OCI-LY3 (cell line): ENCODE results near the gene TLR6.

Source experiments
- H2AFZ ChIP-seq: fragments of 200-600, 300-600 bp; shearing (Covaris generic); 2 replicates; pipeline ENCODE4 v1.6.0; 2014; ENCODE audit warnings: antibody characterized with exemption, low read depth, low read length
- H3K27ac ChIP-seq: fragments of 200-600, 300-600 bp; sonication (generic); 2 replicates; pipeline ENCODE4 v1.5.1; 2014; ENCODE audit warnings: mild to moderate bottlenecking, low read length, moderate library complexity, mixed read lengths
- H3K27me3 ChIP-seq: fragments of 200-600, 300-600 bp; sonication (generic); 2 replicates; pipeline ENCODE4 v1.6.1; 2014; ENCODE audit warnings: low read depth, low read length, mixed read lengths
- H3K36me3 ChIP-seq: fragments of 200-600, 300-600 bp; sonication (generic); replicated peaks from 2 replicates; pipeline ENCODE3; 2014; ENCODE audit warnings: low read depth, low read length, mixed read lengths
- H3K4me1 ChIP-seq: fragments of 300-600, 200-600 bp; sonication (generic); 2 replicates; pipeline ENCODE4 v1.6.1; 2014; ENCODE audit warnings: low read length, mixed read lengths
- H3K4me2 ChIP-seq: fragments of 200-600, 300-600 bp; sonication (generic); 2 replicates; pipeline ENCODE4 v1.6.1; 2014; ENCODE audit warnings: low read length, mixed read lengths
- H3K4me3 ChIP-seq: fragments of 300-600, 200-600 bp; sonication (generic); 2 replicates; pipeline ENCODE4 v1.5.1; 2014; ENCODE audit warnings: antibody characterized with exemption, mild to moderate bottlenecking, low read length, moderate library complexity
- H3K79me2 ChIP-seq: fragments of 300-600, 200-600 bp; shearing (Covaris generic); 2 replicates; pipeline ENCODE4 v1.6.1; 2014; ENCODE audit warnings: mild to moderate bottlenecking, low read length, mixed read lengths
- H3K9ac ChIP-seq: fragments of 300-600, 200-600 bp; shearing (Covaris generic); 2 replicates; pipeline ENCODE4 v1.6.0; 2014; ENCODE audit warnings: mild to moderate bottlenecking, low read length, moderate library complexity
- H3K9me3 ChIP-seq: fragments of 200-600, 300-600 bp; shearing (Covaris generic); 2 replicates; pipeline ENCODE4 v1.6.1; 2014; ENCODE audit warnings: low read length, mixed read lengths; ENCODE audit not compliant: insufficient read depth
- H4K20me1 ChIP-seq: fragments of 200-600, 300-600 bp; sonication (generic); 2 replicates; pipeline ENCODE4 v1.6.1; 2016; ENCODE audit warnings: low read length, mixed read lengths; ENCODE audit not compliant: insufficient read depth
- CTCF ChIP-seq: fragments of 200-600, 300-600 bp; sonication (generic); IDR thresholded peaks from 2 replicates; pipeline ENCODE4 v1.5.1; 2014; ENCODE audit warnings: antibody characterized with exemption, low read length, low read depth
- EZH2phosphoT487 ChIP-seq: fragments of 200-600 bp; shearing (Covaris generic); IDR thresholded peaks from 2 replicates; pipeline ENCODE4 v1.6.1; 2018; ENCODE audit warnings: antibody characterized with exemption, mixed run types, low read depth

TLR6 gene

GRCh38 chr4:38805530-38806145 is 51.0 kb downstream of the TLR6 start:
- Histone ChIP-seq H3K4me1 (peaks cover 44% of the 10 kb centered on the region), H3K4me3 (peak overlapping the region; percentile 62), H3K9ac (peak overlapping the region; percentile 80), H2AFZ (no peak overlapping the region; the same call in 1 of the 2 replicates), H4K20me1 (no peaks in the 10 kb centered on the region), H3K4me2 (peak overlapping the region; percentile 81), H3K27me3 (no peaks in the 10 kb centered on the region), H3K36me3 (peaks cover 27% of the 10 kb centered on the region), H3K9me3 (peaks cover 25% of the 10 kb centered on the region), H3K79me2 (peaks cover 13% of the 10 kb centered on the region), H3K27ac (peak overlapping the region; percentile 97)
- TF ChIP-seq CTCF: no peak
- TF ChIP-seq EZH2phosphoT487: no peak

- Histone ChIP-seq H3K27ac (peak within 1 kb of the TSS; percentile 97), H3K4me1 (peaks cover 40% of the 10 kb centered on the region), H4K20me1 (no peaks in the 10 kb centered on the region), H3K4me2 (peak within 1 kb of the TSS; percentile 81), H3K4me3 (peak within 1 kb of the TSS; percentile 62), H3K9me3 (peaks cover 29% of the 10 kb centered on the region), H3K36me3 (peaks cover 34% of the 10 kb centered on the region), H3K79me2 (peaks cover 13% of the 10 kb centered on the region), H2AFZ (no peak within 1 kb of the TSS; the same call in 1 of the 2 replicates), H3K9ac (peak within 1 kb of the TSS; percentile 80), H3K27me3 (no peaks in the 10 kb centered on the region)
- no peak for TF ChIP-seq EZH2phosphoT487
- TF ChIP-seq CTCF: peak; percentile 58
These were observed 51.8 kb downstream of the TLR6 start, which contains the start of gene TLR1 for GRCh38 chr4:38804654-38805295. Gene TLR1 (minus strand): TSS chr4:38804791. CDS start chr4:38798831, 5,960 bp downstream.

- Histone ChIP-seq H3K27me3 (no peaks in the 10 kb centered on the region), H3K36me3 (peaks cover 41% of the 10 kb centered on the region), H4K20me1 (no peaks in the 10 kb centered on the region), H3K9ac (peak overlapping the region; percentile 80), H3K9me3 (peaks cover 29% of the 10 kb centered on the region), H2AFZ (no peak overlapping the region), H3K79me2 (peaks cover 13% of the 10 kb centered on the region), H3K4me3 (peak overlapping the region; percentile 62), H3K4me2 (peak overlapping the region; percentile 81), H3K4me1 (peaks cover 35% of the 10 kb centered on the region), H3K27ac (peak overlapping the region; percentile 97)
- TF ChIP-seq CTCF (no peak), EZH2phosphoT487 (no peak)
These were observed 52.6 kb downstream of the TLR6 start for GRCh38 chr4:38803833-38804653.
